GM15510 (cell line): ENCODE data around the gene DUSP6.

Experiments
- POLR2A ChIP-seq: IDR thresholded peaks from 3 replicates; pipeline ENCODE4 v1.6.1; 2011; ENCODE audit warnings: borderline replicate concordance; ENCODE audit not compliant: insufficient read length; ENCODE audit errors: extremely low read depth

Gene DUSP6

GRCh38 chr12:89328151-89329030 lies 23.9 kb downstream of the DUSP6 start:
- no peak for TF ChIP-seq POLR2A

DNA sequence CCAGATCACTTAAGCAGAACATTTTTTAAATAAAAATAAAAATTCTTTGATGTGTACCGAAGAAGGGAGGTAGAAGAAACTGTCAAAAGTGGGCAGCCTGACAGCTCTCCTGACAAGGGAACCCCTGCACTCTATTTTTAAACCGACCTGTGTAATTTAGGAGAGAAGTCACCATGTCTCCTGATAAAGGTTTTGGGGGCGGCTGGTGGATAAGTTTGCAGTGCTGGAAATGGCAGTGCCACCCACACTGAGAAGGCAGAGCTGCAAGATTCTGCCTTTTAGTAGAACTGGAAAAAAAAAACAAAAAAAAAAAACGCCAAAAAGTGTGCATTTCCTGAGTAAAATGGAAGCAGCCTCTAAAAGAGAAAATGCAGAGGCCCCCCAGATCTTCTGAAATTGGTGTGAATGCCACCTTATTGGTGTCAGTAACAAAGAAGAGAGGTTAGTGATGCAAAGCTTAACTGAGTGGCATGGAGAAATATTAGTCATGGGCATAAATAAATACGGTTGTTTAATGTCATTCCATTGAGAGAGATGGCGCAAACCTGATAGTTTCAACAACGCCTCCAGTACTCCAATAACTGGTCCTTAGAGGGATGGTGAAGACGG lies 24.7 kb downstream of the DUSP6 start:
- no peak for TF ChIP-seq POLR2A

GRCh38 chr12:89326239-89327040 lies 25.9 kb downstream of the DUSP6 start:
- TF ChIP-seq POLR2A, result no peak

- TF ChIP-seq POLR2A, result no peak
These were observed 26.8 kb downstream of the DUSP6 start for GRCh38 chr12:89325495-89325894.

DNA sequence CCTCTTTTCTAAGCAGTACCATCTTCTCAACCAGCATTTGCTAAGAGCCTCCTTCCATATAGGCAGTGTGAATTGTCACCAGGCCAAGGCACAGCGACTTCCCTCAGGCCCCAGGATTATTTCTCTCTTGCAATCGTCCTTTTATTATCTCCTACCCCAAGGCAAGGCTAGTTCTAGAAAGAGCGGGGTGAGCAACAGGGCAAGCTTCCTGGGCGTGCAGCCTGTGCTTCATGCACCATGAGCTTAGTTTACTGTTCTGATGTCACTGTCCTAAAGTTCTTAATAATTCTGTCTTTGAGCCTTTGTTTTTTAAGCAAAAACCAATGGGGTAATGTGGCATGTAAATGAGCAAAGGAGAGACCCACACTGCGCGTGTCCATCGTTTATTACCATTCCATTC lies 27.9 kb downstream of the DUSP6 start:
- no peak for TF ChIP-seq POLR2A

- TF ChIP-seq POLR2A, result no peak
These were observed 28.6 kb downstream of the DUSP6 start for GRCh38 chr12:89323568-89324218.

DNA sequence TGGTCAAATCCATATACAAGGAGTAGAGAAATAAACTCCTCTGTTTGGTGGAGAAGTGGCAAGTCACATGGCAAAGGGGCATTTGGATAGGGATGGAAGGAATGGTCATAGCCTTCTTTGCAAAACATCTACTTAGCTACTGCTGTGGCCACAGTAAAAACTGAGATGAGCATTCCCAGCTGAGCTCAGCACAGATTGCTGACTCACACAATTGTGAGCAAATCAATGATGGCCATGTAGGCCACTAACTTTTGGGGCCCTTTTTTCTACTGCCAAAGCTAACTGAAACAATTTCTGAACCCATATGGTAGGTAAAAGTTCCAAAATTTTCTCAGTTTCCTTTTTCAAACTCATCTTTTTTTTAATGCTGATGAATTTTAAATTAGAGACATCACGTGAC lies 31.6 kb downstream of the DUSP6 start:
- TF ChIP-seq POLR2A, result no peak

GRCh38 chr12:89319606-89320005 lies 32.7 kb downstream of the DUSP6 start:
- TF ChIP-seq POLR2A, result no peak

DNA sequence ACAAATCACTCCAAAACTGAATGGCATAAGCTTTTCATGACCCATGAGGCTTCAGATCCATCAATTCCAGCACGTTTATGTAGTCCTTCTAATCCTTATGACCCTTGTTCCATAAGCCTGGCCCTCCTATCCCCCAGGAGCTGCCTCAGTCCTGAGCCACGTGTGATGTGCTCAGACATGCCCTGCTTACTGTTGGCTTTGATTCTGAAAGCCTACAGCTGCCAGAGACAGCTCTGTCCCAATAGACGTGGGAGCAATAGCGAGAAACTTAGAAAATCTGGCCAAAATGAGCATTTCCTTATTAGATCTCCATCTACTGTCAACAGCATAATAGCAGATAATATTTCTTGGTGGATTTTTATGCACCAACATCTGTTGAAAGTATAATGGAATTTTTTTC lies 33.2 kb downstream of the DUSP6 start:
- no peak for TF ChIP-seq POLR2A

GRCh38 chr12:89316705-89317139 lies 35.6 kb downstream of the DUSP6 start:
- TF ChIP-seq POLR2A, result no peak

DNA sequence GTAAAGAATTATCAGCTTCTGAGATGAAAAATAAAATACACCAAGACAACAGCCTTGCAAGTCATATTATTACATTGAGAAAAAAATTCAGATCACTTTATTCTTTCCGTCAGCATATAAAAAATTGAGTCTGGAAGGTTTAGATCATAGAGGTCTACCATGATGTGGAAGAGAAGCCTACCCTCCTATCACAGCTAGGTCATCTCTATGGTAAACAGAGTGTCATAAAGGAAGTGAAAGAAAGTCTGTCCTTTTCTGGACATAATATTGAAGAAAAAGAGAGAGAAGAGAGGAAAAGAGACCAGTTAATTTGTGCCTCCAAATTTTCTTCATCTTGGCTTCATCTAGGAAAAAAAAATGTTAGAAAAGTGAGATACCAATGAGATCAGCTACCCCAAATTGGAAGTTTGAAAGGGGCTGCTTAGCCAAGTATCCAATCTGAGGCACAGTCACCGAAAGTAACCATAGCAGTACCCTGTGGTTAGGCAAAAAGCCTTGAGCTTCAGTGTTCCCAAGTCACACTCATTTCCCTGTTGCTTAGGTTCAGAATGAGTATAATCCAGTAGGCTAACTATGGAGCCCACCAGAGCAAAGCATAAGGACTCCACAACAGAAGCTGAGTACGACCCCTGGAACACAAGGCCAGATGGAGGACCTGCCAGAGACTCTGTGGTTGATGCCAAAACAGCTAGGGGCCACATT lies 38.1 kb downstream of the DUSP6 start:
- no peak for TF ChIP-seq POLR2A

DNA sequence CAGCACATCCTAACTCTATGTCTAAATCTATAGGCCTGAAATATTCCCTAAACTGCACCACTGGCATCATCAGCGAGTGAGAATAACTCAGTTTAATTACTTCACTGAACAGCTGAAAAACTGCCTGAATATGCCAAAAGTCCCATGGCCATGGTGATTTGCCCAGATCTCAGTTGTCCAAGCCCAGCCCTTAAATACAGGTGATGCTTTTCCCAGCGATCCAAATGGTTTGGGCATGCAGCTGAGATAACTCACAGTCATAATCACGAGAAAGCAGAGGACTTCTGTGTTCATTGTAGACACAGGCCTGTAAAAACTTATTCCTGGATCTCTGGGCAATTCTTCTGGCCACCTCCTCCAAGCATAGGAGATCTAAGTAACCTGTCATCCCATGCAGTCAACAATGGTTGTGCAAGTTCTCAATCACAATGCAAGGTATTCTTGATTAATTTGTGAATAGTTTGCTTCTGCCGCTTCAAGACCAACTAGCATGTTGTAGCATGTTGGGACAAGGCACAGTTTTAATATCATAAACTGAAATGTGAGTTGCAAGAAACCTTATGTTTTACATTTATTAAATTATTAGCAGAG lies 40.5 kb downstream of the DUSP6 start:
- TF ChIP-seq POLR2A, result no peak

DNA sequence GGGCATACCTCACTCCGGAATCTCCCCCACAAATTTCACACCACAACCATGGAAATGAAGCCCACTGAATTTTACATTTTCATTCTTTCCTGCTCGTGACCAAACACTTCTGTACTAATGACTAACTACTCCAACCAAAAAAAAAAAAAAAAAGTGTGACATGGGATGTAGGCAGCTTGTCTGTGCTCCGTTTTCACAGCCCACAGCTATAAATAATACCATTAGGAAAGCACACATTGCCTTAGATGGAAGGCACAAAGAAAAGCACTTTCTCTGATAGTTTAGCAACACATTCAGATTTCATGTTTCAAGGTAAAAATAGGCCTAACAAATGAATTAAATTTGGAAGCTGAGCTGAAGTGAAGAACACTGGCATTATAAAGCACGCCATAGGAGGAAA lies 42.5 kb downstream of the DUSP6 start:
- no peak for TF ChIP-seq POLR2A

- TF ChIP-seq POLR2A, result no peak
These were observed 42.9 kb downstream of the DUSP6 start for GRCh38 chr12:89309440-89309802.
